Endodermal cell (in vitro differentiated cells): ENCODE measurements around the gene LAMA1. TPM values are rescaled to one million over a fixed set of nuclear protein-coding genes. Genes with fewer than 3 reads are reported as not detected.
A peak's percentile ranks its signal among the peaks of the same experiment; 100 is the strongest.

Experiments
- DNase-seq: peaks from one replicate; pipeline ENCODE4 v3.0.0-alpha.2; 2017
- H3K27ac ChIP-seq: 2 replicates; pipeline ENCODE4 v1.5.1; 2013; ENCODE audit warnings: mild to moderate bottlenecking, low read depth, low read length, moderate library complexity
- H3K27me3 ChIP-seq: 2 replicates; pipeline ENCODE4 v1.6.1; 2013; ENCODE audit warnings: mild to moderate bottlenecking, low read length, moderate library complexity; ENCODE audit not compliant: insufficient read depth, control insufficient read depth, poor library complexity, severe bottlenecking
- H3K36me3 ChIP-seq: 2 replicates; pipeline ENCODE4 v1.7.0; 2013; ENCODE audit warnings: mild to moderate bottlenecking, low read length, moderate library complexity; ENCODE audit not compliant: control insufficient read depth, insufficient read depth
- H3K4me1 ChIP-seq: one replicate; pipeline ENCODE4 v1.7.0; 2013; ENCODE audit warnings: low read length; ENCODE audit not compliant: control insufficient read depth, insufficient read depth
- H3K4me3 ChIP-seq: 2 replicates; pipeline ENCODE4 v1.5.1; 2013; ENCODE audit warnings: mild to moderate bottlenecking, low read length, moderate library complexity
- H3K9ac ChIP-seq: 2 replicates; pipeline ENCODE4 v1.6.1; 2013; ENCODE audit warnings: mild to moderate bottlenecking, low read length, moderate library complexity; ENCODE audit not compliant: poor library complexity, severe bottlenecking; ENCODE audit errors: extremely low read depth
- H3K9me3 ChIP-seq: 2 replicates; pipeline ENCODE4 v1.6.1; 2013; ENCODE audit warnings: mild to moderate bottlenecking, low read length, moderate library complexity; ENCODE audit not compliant: control insufficient read depth
- H3K27ac Mint-ChIP-seq: 2 replicates; pipeline ENCODE4 v1.8.0; 2020; ENCODE audit warnings: mixed read lengths
- H3K27me3 Mint-ChIP-seq: 2 replicates; pipeline ENCODE4 v1.8.0; 2021; ENCODE audit warnings: mild to moderate bottlenecking, mixed read lengths; ENCODE audit not compliant: insufficient read depth
- H3K36me3 Mint-ChIP-seq: 2 replicates; pipeline ENCODE4 v1.8.0; 2020; ENCODE audit warnings: low read depth, mixed read lengths
- H3K4me1 Mint-ChIP-seq: 2 replicates; pipeline ENCODE4 v1.8.0; 2020; ENCODE audit warnings: mixed read lengths
- H3K4me3 Mint-ChIP-seq: 2 replicates; pipeline ENCODE4 v1.8.0; 2020; ENCODE audit warnings: mild to moderate bottlenecking, moderate library complexity, mixed read lengths
- H3K9me3 Mint-ChIP-seq: 2 replicates; pipeline ENCODE4 v1.8.0; 2020; ENCODE audit warnings: mild to moderate bottlenecking, mixed read lengths
- CTCF ChIP-seq: fragments of 200-600 bp; sonication (generic); conservative IDR thresholded peaks from 2 replicates; pipeline ENCODE4 v1.5.0; 2021; ENCODE audit warnings: antibody characterized with exemption, mild to moderate bottlenecking
- WGBS, 2 experiments: methylation state at CpG; one replicate each; pipeline versions ENCODE4 v1.1.5 to v1.1.7; 2013; ENCODE audit warnings: missing lambda C conversion rate in 2 of 2, mixed read lengths in 1 of 2; ENCODE audit not compliant: insufficient coverage in 1 of 2, insufficient read length in 1 of 2; 5-methylcytosine and 5-hydroxymethylcytosine counted together
- total RNA-seq, 2 donors: library from RNA; stranded (reverse); fragmentation: NEBNext Ultra II Directional in 1 of 2; extraction: Animal tissue kit (Norgen Biotek cat#: 25700) in 1 of 2; gene quantifications; 2 replicates in 1 of 2; 3 replicates in 1 of 2; pipeline ENCODE4 v1.2.1, GENCODE V29; 2021

LAMA1 gene
- total RNA-seq, 2 donors from 2014 or later: 198 to 316 TPM

- H3K9me3 Mint-ChIP-seq: peaks cover 3% of the 10 kb centered on the region
- H3K27me3 Mint-ChIP-seq: peaks cover 10% of the 10 kb centered on the region
- WGBS, 2 experiments: 100% methylated on average over 2 of the region's 4 CpGs; no CpG with 5 or more reads in 1 of the 2 experiments
- no peak overlapping the region for H3K4me3 Mint-ChIP-seq
- H3K4me1 Mint-ChIP-seq: peaks cover 14% of the 10 kb centered on the region
- Histone ChIP-seq H3K36me3 (no peaks in the 10 kb centered on the region), H3K4me3 (no peak overlapping the region), H3K27me3 (no peaks in the 10 kb centered on the region), H3K4me1 (peaks cover 3% of the 10 kb centered on the region), H3K27ac (no peak overlapping the region), H3K9ac (no peak overlapping the region), H3K9me3 (peaks cover 9% of the 10 kb centered on the region)
- TF ChIP-seq CTCF: no peak
- H3K36me3 Mint-ChIP-seq: no peaks in the 10 kb centered on the region
- DNase-seq: no peak
- no peak overlapping the region for H3K27ac Mint-ChIP-seq
Observed at GRCh38 chr18:7139409-7139808, 21.8 kb upstream of the LAMA1 start.

GRCh38 chr18:7133181-7133580 is 15.6 kb upstream of the LAMA1 start:
- no peaks in the 10 kb centered on the region for H3K36me3 Mint-ChIP-seq
- H3K4me1 Mint-ChIP-seq: peaks cover 48% of the 10 kb centered on the region
- Histone ChIP-seq H3K27ac (peak overlapping the region; percentile 2), H3K4me3 (peak overlapping the region; percentile 53), H3K27me3 (no peaks in the 10 kb centered on the region), H3K4me1 (peaks cover 37% of the 10 kb centered on the region), H3K9ac (peak overlapping the region; percentile 14), H3K36me3 (no peaks in the 10 kb centered on the region), H3K9me3 (no peaks in the 10 kb centered on the region)
- H3K9me3 Mint-ChIP-seq: no peaks in the 10 kb centered on the region
- H3K4me3 Mint-ChIP-seq: peak overlapping the region; percentile 35
- peak overlapping the region; percentile 90 for H3K27ac Mint-ChIP-seq
- H3K27me3 Mint-ChIP-seq: peaks cover under 1% of the 10 kb centered on the region
- DNase-seq: no peak
- TF ChIP-seq CTCF: no peak

- Mint-ChIP-seq H3K36me3 (no peaks in the 10 kb centered on the region), H3K4me1 (peaks cover 54% of the 10 kb centered on the region), H3K4me3 (peak overlapping the region; percentile 35), H3K9me3 (no peaks in the 10 kb centered on the region), H3K27ac (peak overlapping the region; percentile 90), H3K27me3 (no peaks in the 10 kb centered on the region)
- H3K36me3 ChIP-seq: no peaks in the 10 kb centered on the region
- TF ChIP-seq CTCF: no peak
- no peak for DNase-seq
- no peaks in the 10 kb centered on the region for H3K27me3 ChIP-seq
- H3K9me3 ChIP-seq: no peaks in the 10 kb centered on the region
- H3K4me3 ChIP-seq: peak overlapping the region; percentile 67
- WGBS, 2 experiments: 56 to 73% methylated on average over 7 to 9 of the region's 9 CpGs
- peak overlapping the region; percentile 43 for H3K9ac ChIP-seq
- H3K27ac ChIP-seq: peak overlapping the region; percentile 22
- H3K4me1 ChIP-seq: peaks cover 37% of the 10 kb centered on the region
Observed at GRCh38 chr18:7132356-7133150, 15.0 kb upstream of the LAMA1 start.
